ENCODE results near the gene PWWP2A. TPM values are rescaled to one million over a fixed set of nuclear protein-coding genes. Genes with fewer than 3 reads are reported as not detected.

The PWWP2A gene
- polyA plus RNA-seq, 1 of the 3 experiments (the other 2 are of a cell fraction) = 5.7 TPM

DNA sequence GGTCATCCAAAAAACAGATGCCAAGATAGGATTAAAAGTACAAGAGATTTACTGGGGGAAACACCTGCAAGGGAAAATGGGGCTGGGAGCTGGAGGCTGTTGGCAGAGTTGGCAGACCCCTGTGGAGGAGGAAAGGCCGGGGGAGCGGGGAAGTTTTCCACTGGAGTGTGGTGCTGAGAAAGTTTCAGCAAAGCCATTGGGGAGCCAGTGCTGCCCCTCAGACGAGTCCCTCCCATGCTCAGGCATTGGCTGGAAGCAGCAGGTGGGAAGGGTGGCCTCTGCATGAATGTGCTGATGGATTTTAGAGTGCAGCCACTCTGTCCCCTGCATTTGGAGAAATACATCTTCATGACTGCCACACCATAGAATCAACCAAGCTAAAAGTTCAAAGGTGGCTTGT lies 57.5 kb downstream of the PWWP2A start:
- no peak for DNase-seq
- Histone ChIP-seq H3K36me3 (replicated peaks in 1 of 2; ENCODE audit: control insufficient read depth in 1 of 2, insufficient read depth in 2 of 2, low read length in 1 of 2) (peaks cover 52 to 60% of the 10 kb centered on the region in 2 experiments), H3F3A (replicated peaks; ENCODE audit: insufficient read depth) (peaks cover 6% of the 10 kb centered on the region), H3K9me2 (no peaks in the 10 kb centered on the region), H3K27me3 (ENCODE audit: insufficient read depth) (no peaks in the 10 kb centered on the region), H3K9ac (no peak overlapping the region), H3K9me3 (no peaks in the 10 kb centered on the region), H3K27ac (ENCODE audit: low read depth in 2 of 2, low read length in 1 of 2) (no peak overlapping the region), H4K20me1 (ENCODE audit: insufficient read depth) (no peaks in the 10 kb centered on the region), H3K4me1 (ENCODE audit: control insufficient read depth in 1 of 2, insufficient read depth in 2 of 2, low read depth in 1 of 2, low read length in 1 of 2) (peaks cover 0 to 19% of the 10 kb centered on the region in 2 experiments; a peak in 2 of 4 replicates), H3K4me2 (no peak overlapping the region), H2AFZ (ENCODE audit: low read depth) (no peak overlapping the region), H3K79me2 (ENCODE audit: insufficient read depth) (no peaks in the 10 kb centered on the region), H3K4me3 (ENCODE audit: low read depth in 2 of 2, low read length in 1 of 2) (no peak overlapping the region)
- ChIA-PET POLR2A (no interaction called here), CTCF (interaction anchor here (1.6 to 1.9 kb wide), 2 partner anchors 40 to 329 kb away, joined by 5 to 6 read pairs; no protein-coding TSS in a partner anchor)
- TF ChIP-seq RFX5 (IDR thresholded peaks at IDR 0.05; ENCODE audit: low read length) (no peak), EZH2phosphoT487 (IDR thresholded peaks at IDR 0.05; ENCODE audit: borderline replicate concordance, low read depth) (no peak), SMC3 (IDR thresholded peaks at IDR 0.05; ENCODE audit: low read depth, low read length) (no peak), NFIC (IDR thresholded peaks at IDR 0.05; ENCODE audit: borderline replicate concordance) (no peak), EP300 (IDR thresholded peaks at IDR 0.05; ENCODE audit: borderline replicate concordance in 1 of 2, low read depth in 1 of 2, low read length in 1 of 2) (no peak), FOXJ3 (CRISPR knock-in tag; IDR thresholded peaks at IDR 0.05) (no peak), FOSL2 (IDR thresholded peaks at IDR 0.05; ENCODE audit: borderline replicate concordance, low read depth) (no peak), POLR2AphosphoS5 (IDR thresholded peaks at IDR 0.05; ENCODE audit: low read depth, low read length) (no peak), NRF1 (IDR thresholded peaks at IDR 0.05; ENCODE audit: low read depth, low read length) (no peak), GATA2 (CRISPR knock-in tag; IDR thresholded peaks at IDR 0.05) (no peak), TEAD4 (IDR thresholded peaks at IDR 0.05; ENCODE audit: borderline replicate concordance, insufficient read depth) (no peak), JUND (IDR thresholded peaks at IDR 0.05) (no peak), CHD2 (IDR thresholded peaks at IDR 0.05; ENCODE audit: low read length, partially characterized antibody) (no peak), RCOR1 (IDR thresholded peaks at IDR 0.05; ENCODE audit: low read length) (no peak), FOXM1 (IDR thresholded peaks at IDR 0.05; ENCODE audit: low read depth) (no peak), GABPA (IDR thresholded peaks at IDR 0.05; ENCODE audit: low read depth) (no peak)
- TF ChIP-seq, protein P1, sequence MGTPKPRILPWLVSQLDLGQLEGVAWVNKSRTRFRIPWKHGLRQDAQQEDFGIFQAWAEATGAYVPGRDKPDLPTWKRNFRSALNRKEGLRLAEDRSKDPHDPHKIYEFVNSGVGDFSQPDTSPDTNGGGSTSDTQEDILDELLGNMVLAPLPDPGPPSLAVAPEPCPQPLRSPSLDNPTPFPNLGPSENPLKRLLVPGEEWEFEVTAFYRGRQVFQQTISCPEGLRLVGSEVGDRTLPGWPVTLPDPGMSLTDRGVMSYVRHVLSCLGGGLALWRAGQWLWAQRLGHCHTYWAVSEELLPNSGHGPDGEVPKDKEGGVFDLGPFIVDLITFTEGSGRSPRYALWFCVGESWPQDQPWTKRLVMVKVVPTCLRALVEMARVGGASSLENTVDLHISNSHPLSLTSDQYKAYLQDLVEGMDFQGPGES (IDR thresholded peaks at IDR 0.05; ENCODE audit: low read depth, low read length) = no peak
- TF ChIP-seq, protein P2, sequence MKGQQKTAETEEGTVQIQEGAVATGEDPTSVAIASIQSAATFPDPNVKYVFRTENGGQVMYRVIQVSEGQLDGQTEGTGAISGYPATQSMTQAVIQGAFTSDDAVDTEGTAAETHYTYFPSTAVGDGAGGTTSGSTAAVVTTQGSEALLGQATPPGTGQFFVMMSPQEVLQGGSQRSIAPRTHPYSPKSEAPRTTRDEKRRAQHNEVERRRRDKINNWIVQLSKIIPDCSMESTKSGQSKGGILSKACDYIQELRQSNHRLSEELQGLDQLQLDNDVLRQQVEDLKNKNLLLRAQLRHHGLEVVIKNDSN (IDR thresholded peaks at IDR 0.05; ENCODE audit: borderline replicate concordance, low read depth) = no peak
- TF ChIP-seq, protein P3, sequence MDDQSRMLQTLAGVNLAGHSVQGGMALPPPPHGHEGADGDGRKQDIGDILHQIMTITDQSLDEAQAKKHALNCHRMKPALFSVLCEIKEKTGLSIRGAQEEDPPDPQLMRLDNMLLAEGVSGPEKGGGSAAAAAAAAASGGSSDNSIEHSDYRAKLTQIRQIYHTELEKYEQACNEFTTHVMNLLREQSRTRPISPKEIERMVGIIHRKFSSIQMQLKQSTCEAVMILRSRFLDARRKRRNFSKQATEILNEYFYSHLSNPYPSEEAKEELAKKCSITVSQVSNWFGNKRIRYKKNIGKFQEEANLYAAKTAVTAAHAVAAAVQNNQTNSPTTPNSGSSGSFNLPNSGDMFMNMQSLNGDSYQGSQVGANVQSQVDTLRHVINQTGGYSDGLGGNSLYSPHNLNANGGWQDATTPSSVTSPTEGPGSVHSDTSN (IDR thresholded peaks at IDR 0.05) = no peak
- TF ChIP-seq, protein P4, sequence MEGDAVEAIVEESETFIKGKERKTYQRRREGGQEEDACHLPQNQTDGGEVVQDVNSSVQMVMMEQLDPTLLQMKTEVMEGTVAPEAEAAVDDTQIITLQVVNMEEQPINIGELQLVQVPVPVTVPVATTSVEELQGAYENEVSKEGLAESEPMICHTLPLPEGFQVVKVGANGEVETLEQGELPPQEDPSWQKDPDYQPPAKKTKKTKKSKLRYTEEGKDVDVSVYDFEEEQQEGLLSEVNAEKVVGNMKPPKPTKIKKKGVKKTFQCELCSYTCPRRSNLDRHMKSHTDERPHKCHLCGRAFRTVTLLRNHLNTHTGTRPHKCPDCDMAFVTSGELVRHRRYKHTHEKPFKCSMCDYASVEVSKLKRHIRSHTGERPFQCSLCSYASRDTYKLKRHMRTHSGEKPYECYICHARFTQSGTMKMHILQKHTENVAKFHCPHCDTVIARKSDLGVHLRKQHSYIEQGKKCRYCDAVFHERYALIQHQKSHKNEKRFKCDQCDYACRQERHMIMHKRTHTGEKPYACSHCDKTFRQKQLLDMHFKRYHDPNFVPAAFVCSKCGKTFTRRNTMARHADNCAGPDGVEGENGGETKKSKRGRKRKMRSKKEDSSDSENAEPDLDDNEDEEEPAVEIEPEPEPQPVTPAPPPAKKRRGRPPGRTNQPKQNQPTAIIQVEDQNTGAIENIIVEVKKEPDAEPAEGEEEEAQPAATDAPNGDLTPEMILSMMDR (IDR thresholded peaks at IDR 0.05) = no peak
- WGBS (ENCODE audit: low lambda C conversion rate) = 92% methylated on average over 3 of the region's 3 CpGs
